ENCODE data around the gene ATOSB. TPM values are rescaled to one million over a fixed set of nuclear protein-coding genes. Genes with fewer than 3 reads are reported as not detected.

ATOSB gene
- total and polyA plus RNA-seq, 9 of the 15 experiments (the other 6 are each of a cell fraction or from before 2014, with no cell fraction given) = 0.45 to 8.0 (median 4.2) TPM

DNA sequence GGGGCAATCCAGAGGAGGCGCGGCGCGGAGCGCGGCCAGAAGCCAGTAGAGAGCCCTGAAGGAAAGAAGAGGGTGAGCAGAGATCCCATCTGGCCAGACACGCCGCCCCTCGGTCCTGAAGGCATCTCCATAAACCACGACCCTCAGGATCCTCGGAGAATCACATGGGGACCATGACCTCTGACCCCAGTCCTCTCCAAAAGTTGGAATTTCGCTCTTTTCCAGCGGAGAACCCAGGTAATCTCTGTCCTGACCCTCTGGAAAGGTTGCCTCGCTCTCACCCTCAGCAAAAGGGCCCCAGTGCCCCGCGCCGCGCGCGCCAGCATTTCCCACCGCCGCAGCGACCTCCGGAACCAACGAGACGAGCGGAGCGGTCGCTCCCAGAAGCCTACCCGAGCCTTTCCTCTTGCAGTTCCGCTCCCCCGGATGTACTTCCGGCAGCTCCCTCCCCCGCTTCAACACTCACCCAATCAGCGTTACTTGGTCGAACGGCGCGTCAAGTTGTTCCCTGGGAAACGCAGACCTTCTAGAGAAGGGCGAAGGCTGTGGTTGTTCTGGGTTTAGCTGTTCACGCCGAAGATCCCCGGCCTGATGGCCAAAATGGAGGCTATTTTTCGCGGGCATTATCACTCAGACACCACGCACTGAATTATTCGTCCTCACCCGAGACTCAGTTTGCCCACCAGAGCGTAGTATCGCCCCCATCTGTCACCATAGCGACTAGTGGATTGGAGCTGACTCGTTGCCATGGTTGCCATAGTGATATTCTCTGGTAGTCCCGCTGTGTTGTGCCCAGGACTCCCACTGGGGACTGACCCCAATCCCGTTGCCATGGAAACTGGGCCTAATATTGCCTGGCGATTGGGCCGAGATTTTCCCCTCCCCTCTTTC lies 12.6 kb downstream of the ATOSB start, which contains the start of gene STOML2 (continued):
- TF ChIP-seq L3MBTL2 (IDR thresholded peaks at IDR 0.05) (peak; percentile 48), YBX1 (IDR thresholded peaks at IDR 0.05) (no peak), DDX20 (tag; IDR thresholded peaks at IDR 0.05; ENCODE audit: low read depth) (no peak), RHOXF2B (CRISPR knock-in tag; conservative IDR thresholded peaks at IDR 0.05) (no peak), BRCA1 (IDR thresholded peaks at IDR 0.05) (no peak), BRCA1 (CRISPR knock-in tag; IDR thresholded peaks at IDR 0.05) (no peak)
- TF ChIP-seq, protein P1, sequence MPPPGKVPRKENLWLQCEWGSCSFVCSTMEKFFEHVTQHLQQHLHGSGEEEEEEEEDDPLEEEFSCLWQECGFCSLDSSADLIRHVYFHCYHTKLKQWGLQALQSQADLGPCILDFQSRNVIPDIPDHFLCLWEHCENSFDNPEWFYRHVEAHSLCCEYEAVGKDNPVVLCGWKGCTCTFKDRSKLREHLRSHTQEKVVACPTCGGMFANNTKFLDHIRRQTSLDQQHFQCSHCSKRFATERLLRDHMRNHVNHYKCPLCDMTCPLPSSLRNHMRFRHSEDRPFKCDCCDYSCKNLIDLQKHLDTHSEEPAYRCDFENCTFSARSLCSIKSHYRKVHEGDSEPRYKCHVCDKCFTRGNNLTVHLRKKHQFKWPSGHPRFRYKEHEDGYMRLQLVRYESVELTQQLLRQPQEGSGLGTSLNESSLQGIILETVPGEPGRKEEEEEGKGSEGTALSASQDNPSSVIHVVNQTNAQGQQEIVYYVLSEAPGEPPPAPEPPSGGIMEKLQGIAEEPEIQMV (tag; conservative IDR thresholded peaks at IDR 0.05; ENCODE audit: low read depth) = no peak
- TF ChIP-seq, protein P2, sequence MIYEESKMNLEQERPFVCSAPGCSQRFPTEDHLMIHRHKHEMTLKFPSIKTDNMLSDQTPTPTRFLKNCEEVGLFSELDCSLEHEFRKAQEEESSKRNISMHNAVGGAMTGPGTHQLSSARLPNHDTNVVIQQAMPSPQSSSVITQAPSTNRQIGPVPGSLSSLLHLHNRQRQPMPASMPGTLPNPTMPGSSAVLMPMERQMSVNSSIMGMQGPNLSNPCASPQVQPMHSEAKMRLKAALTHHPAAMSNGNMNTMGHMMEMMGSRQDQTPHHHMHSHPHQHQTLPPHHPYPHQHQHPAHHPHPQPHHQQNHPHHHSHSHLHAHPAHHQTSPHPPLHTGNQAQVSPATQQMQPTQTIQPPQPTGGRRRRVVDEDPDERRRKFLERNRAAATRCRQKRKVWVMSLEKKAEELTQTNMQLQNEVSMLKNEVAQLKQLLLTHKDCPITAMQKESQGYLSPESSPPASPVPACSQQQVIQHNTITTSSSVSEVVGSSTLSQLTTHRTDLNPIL (CRISPR knock-in tag; IDR thresholded peaks at IDR 0.05) = no peak
- TF ChIP-seq, protein P3, sequence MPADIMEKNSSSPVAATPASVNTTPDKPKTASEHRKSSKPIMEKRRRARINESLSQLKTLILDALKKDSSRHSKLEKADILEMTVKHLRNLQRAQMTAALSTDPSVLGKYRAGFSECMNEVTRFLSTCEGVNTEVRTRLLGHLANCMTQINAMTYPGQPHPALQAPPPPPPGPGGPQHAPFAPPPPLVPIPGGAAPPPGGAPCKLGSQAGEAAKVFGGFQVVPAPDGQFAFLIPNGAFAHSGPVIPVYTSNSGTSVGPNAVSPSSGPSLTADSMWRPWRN (IDR thresholded peaks at IDR 0.05; ENCODE audit: low read depth) = no peak
- TF ChIP-seq, protein P4, sequence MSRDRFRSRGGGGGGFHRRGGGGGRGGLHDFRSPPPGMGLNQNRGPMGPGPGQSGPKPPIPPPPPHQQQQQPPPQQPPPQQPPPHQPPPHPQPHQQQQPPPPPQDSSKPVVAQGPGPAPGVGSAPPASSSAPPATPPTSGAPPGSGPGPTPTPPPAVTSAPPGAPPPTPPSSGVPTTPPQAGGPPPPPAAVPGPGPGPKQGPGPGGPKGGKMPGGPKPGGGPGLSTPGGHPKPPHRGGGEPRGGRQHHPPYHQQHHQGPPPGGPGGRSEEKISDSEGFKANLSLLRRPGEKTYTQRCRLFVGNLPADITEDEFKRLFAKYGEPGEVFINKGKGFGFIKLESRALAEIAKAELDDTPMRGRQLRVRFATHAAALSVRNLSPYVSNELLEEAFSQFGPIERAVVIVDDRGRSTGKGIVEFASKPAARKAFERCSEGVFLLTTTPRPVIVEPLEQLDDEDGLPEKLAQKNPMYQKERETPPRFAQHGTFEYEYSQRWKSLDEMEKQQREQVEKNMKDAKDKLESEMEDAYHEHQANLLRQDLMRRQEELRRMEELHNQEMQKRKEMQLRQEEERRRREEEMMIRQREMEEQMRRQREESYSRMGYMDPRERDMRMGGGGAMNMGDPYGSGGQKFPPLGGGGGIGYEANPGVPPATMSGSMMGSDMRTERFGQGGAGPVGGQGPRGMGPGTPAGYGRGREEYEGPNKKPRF (IDR thresholded peaks at IDR 0.05; ENCODE audit: low read depth, low read length) = no peak
- TF ChIP-seq, protein P5, sequence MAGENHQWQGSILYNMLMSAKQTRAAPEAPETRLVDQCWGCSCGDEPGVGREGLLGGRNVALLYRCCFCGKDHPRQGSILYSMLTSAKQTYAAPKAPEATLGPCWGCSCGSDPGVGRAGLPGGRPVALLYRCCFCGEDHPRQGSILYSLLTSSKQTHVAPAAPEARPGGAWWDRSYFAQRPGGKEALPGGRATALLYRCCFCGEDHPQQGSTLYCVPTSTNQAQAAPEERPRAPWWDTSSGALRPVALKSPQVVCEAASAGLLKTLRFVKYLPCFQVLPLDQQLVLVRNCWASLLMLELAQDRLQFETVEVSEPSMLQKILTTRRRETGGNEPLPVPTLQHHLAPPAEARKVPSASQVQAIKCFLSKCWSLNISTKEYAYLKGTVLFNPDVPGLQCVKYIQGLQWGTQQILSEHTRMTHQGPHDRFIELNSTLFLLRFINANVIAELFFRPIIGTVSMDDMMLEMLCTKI (IDR thresholded peaks at IDR 0.05; ENCODE audit: partially characterized antibody) = no peak
- TF ChIP-seq, protein P6, sequence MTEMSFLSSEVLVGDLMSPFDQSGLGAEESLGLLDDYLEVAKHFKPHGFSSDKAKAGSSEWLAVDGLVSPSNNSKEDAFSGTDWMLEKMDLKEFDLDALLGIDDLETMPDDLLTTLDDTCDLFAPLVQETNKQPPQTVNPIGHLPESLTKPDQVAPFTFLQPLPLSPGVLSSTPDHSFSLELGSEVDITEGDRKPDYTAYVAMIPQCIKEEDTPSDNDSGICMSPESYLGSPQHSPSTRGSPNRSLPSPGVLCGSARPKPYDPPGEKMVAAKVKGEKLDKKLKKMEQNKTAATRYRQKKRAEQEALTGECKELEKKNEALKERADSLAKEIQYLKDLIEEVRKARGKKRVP (CRISPR knock-in tag; IDR thresholded peaks at IDR 0.05) = no peak
- TF ChIP-seq, protein P7, sequence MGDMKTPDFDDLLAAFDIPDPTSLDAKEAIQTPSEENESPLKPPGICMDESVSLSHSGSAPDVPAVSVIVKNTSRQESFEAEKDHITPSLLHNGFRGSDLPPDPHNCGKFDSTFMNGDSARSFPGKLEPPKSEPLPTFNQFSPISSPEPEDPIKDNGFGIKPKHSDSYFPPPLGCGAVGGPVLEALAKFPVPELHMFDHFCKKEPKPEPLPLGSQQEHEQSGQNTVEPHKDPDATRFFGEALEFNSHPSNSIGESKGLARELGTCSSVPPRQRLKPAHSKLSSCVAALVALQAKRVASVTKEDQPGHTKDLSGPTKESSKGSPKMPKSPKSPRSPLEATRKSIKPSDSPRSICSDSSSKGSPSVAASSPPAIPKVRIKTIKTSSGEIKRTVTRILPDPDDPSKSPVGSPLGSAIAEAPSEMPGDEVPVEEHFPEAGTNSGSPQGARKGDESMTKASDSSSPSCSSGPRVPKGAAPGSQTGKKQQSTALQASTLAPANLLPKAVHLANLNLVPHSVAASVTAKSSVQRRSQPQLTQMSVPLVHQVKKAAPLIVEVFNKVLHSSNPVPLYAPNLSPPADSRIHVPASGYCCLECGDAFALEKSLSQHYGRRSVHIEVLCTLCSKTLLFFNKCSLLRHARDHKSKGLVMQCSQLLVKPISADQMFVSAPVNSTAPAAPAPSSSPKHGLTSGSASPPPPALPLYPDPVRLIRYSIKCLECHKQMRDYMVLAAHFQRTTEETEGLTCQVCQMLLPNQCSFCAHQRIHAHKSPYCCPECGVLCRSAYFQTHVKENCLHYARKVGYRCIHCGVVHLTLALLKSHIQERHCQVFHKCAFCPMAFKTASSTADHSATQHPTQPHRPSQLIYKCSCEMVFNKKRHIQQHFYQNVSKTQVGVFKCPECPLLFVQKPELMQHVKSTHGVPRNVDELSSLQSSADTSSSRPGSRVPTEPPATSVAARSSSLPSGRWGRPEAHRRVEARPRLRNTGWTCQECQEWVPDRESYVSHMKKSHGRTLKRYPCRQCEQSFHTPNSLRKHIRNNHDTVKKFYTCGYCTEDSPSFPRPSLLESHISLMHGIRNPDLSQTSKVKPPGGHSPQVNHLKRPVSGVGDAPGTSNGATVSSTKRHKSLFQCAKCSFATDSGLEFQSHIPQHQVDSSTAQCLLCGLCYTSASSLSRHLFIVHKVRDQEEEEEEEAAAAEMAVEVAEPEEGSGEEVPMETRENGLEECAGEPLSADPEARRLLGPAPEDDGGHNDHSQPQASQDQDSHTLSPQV (IDR thresholded peaks at IDR 0.05) = 0 out of 2 replicates have a peak, but pooled peaks have one; percentile 36
